AG04450 (cell line): Measurements from ENCODE around the gene NEUROD1. TPM values are rescaled to one million over a fixed set of nuclear protein-coding genes. Genes with fewer than 3 reads are reported as not detected.

Experiments used
- CTCF ChIA-PET: fragments of 300-600, 350-600 bp; formaldehyde crosslinking; extraction: SDS; loops from one replicate; lab custom pipeline; 2022; ENCODE audit warnings: antibody characterized with exemption, inconsistent platforms; lab: Charles Lee
- POLR2A ChIA-PET: fragments of 350-600 bp; formaldehyde crosslinking; extraction: SDS; loops from one replicate; lab custom pipeline; 2021; ENCODE audit warnings: antibody characterized with exemption, inconsistent platforms; lab: Yijun Ruan, JAX
- DNase-seq: peaks from one replicate; pipeline ENCODE4 v3.0.0-alpha.2; 2011; ENCODE audit warnings: low read depth, low spot score
- H3K27ac ChIP-seq: one replicate; pipeline ENCODE4 v1.5.1; 2012; ENCODE audit warnings: low read depth, low read length, control low read depth
- H3K27me3 ChIP-seq: one replicate; pipeline ENCODE4 v1.6.0; 2012; ENCODE audit warnings: low read length; ENCODE audit not compliant: control insufficient read depth, insufficient read depth
- H3K4me3 ChIP-seq: 2 replicates; pipeline ENCODE4 v1.5.1; 2011; ENCODE audit warnings: mild to moderate bottlenecking, low read depth, low read length, control low read depth
- H3K9me3 ChIP-seq: 2 replicates; pipeline ENCODE4 v1.5.1; 2012; ENCODE audit warnings: low read length; ENCODE audit not compliant: control insufficient read depth, insufficient read depth
- polyA plus RNA-seq: library from polyadenylated mRNA; depleted of rRNA; stranded (reverse); fragments of >200 nt; gene quantifications from 2 replicates; pipeline ENCODE4 v1.2.3, GENCODE V29; 2011
- TF ChIP-seq, protein P1 (sequence below): IDR thresholded peaks from 2 replicates; pipeline ENCODE4 v1.5.1; 2011; ENCODE audit warnings: low read depth, low read length, control low read depth, inconsistent platforms

The NEUROD1 gene
- polyA plus RNA-seq, 1 experiment: not detected

DNA sequence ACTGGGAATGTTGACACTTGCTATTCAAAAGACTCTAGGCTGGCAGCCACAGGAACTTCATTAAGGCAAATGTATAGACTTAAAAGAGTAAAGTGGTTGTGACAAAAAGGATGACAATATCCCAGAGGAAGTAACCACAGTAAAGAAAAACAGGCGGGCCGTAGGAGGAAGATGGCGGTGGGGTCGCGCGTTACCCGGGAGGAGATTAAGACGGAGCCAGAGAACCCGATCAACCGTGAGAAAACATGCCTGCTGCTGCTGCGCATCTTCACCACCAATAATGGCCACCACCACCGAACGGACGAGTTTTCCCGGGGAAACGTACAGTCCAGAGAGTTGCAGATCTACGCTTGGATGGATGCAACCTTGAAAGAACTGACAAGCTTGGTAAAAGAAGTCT is 14.0 kb upstream of the NEUROD1 start:
- ChIA-PET POLR2A (no interaction called here), CTCF (interaction anchor here (4.2 kb wide), 1 partner anchor 21 kb away, joined by 17 read pairs; no protein-coding TSS in a partner anchor)
- H3K9me3 ChIP-seq: no peaks in the 10 kb centered on the region
- TF ChIP-seq, protein P1, sequence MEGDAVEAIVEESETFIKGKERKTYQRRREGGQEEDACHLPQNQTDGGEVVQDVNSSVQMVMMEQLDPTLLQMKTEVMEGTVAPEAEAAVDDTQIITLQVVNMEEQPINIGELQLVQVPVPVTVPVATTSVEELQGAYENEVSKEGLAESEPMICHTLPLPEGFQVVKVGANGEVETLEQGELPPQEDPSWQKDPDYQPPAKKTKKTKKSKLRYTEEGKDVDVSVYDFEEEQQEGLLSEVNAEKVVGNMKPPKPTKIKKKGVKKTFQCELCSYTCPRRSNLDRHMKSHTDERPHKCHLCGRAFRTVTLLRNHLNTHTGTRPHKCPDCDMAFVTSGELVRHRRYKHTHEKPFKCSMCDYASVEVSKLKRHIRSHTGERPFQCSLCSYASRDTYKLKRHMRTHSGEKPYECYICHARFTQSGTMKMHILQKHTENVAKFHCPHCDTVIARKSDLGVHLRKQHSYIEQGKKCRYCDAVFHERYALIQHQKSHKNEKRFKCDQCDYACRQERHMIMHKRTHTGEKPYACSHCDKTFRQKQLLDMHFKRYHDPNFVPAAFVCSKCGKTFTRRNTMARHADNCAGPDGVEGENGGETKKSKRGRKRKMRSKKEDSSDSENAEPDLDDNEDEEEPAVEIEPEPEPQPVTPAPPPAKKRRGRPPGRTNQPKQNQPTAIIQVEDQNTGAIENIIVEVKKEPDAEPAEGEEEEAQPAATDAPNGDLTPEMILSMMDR: no peak
- no peaks in the 10 kb centered on the region for H3K27me3 ChIP-seq
- H3K4me3 ChIP-seq: no peak overlapping the region
- no peak for DNase-seq
- H3K27ac ChIP-seq: no peak overlapping the region

DNA sequence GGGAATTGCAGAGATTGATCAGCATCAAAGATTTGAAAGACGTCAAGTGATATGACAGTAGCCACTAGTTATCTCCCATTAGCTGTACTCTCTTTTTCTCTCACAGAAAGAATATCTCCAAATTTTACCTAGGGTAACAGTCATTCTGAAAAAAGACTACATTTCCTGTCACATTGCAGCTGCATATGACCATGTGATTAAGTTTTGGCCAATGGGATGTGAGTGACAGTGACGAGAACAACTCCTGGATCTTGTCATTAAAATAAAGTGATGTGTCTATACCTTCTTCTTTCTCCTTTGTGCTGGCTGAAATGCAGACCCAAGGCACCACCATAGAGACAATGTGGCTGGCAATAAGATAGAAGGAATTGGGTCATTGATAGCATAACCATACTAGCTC is 10.5 kb upstream of the NEUROD1 start:
- ChIA-PET CTCF (no interaction called here), POLR2A (no interaction called here)
- Histone ChIP-seq H3K27me3 (peaks cover 7% of the 10 kb centered on the region), H3K27ac (no peak overlapping the region), H3K9me3 (no peaks in the 10 kb centered on the region), H3K4me3 (no peak overlapping the region)
- TF ChIP-seq, protein P1: no peak
- no peak for DNase-seq

DNA sequence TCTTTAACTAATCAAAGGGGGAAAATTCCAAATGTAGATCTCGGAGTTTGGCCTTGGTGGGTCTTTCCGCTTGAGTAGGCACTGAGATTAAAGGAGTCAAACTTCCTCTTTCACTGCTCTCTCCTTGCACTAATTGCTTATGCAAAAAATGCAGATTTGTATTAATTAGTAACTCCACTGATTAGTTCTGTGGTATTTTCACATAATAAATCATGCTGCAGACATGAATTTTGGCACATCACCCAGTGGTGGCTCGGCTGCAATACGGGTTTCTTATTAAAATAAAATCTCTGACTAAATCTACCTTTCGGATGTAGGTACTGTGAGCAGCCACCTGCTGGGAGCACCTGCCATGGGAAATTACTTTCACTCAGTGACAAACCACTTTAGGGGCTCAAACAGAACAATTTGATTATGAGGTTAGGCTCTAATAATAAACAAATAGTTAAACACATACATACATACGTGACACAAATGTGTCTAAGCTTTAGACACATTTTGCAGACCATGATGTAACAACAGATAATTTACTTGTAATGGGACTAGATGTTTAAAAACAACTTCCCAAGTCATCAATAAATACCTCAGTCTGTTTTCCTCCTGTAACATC is 6.4 kb upstream of the NEUROD1 start:
- no peak overlapping the region for H3K4me3 ChIP-seq
- no peak for DNase-seq
- H3K27ac ChIP-seq: no peak overlapping the region
- ChIA-PET CTCF (interaction anchor here (1.1 to 1.3 kb wide), 3 partner anchors 29 to 582 kb away, joined by 3 to 4 read pairs (median 3); no protein-coding TSS in a partner anchor), POLR2A (no interaction called here)
- TF ChIP-seq, protein P1: no peak
- peaks cover 6% of the 10 kb centered on the region for H3K9me3 ChIP-seq
- peaks cover 45% of the 10 kb centered on the region for H3K27me3 ChIP-seq

DNA sequence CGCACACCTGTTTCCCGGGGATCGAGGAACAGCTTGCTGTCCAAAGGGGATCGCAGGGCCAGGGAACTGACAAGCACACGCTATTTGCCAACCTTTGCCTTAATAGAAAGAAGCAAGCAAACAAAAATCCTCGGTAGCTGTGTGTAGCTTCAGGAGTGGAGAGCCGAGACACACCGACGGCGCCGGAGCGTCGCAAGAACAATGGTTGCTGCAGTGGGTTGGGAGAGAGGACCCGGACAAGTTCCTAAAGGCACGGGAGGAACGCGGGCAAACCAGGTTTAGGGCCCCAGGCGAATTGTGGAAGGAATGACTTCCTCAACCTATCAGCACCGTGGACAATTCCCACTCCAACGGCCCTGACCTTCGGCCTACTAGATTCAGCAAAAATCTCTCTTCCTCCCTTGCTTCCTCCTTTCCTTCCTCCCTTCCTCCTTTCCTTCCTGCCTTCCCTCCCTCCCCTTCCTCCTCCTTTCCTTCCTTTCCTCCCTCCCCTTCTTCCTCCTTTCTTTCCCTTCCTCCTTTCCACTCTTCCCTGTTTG is 4.9 kb upstream of the NEUROD1 start:
- Histone ChIP-seq H3K9me3 (peaks cover 8% of the 10 kb centered on the region), H3K4me3 (no peak overlapping the region), H3K27me3 (peaks cover 60% of the 10 kb centered on the region), H3K27ac (no peak overlapping the region)
- ChIA-PET POLR2A (no interaction called here), CTCF (interaction anchor here (0.6 to 1.1 kb wide), 4 partner anchors 67 to 534 kb away, joined by 3 to 13 read pairs (median 4); no protein-coding TSS in a partner anchor)
- TF ChIP-seq, protein P1: no peak
- DNase-seq: no peak

DNA sequence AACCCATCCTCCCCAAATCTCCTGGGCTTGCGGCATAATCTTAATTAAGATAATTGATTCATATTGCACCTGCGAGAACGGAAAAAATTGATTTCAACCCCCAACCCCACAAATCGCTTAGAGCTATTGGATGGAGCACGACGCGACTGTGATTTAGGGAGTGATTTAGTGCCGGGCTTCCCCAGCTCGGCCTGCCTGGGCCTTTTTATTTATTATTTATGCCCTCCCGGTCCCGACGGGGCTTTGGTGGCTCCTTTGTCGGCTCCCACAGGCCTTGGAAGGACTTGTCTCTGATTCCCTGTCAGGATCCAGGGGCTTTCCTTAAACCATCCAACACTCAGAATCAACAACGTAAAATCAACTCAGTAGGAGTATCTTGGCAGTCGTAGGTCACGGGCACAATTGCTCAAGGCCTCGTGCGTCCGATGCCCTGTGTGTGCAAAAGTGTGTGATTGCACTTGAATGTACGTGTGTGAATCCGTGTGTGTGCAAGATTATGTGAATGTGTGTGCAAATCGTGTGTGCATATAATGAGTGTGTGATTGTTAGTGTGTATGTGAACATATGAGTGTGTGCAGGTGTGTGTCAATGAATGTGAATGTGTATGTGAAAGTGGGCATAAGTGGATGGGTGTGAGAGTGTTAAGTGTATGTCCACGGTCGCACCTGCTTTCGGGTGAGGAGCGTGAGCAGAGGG is 4.3 kb upstream of the NEUROD1 start:
- ChIA-PET CTCF (no interaction called here), POLR2A (no interaction called here)
- peaks cover 8% of the 10 kb centered on the region for H3K9me3 ChIP-seq
- no peak overlapping the region for H3K27ac ChIP-seq
- no peak for DNase-seq
- no peak overlapping the region for H3K4me3 ChIP-seq
- TF ChIP-seq, protein P1: no peak
- H3K27me3 ChIP-seq: peaks cover 65% of the 10 kb centered on the region
